ENCODE data around the gene TIAM1. TPM values are rescaled to one million over a fixed set of nuclear protein-coding genes. Genes with fewer than 3 reads are reported as not detected.

Gene TIAM1
- total and polyA plus RNA-seq, 2 of the 8 experiments (the other 6 are each of a cell fraction or from before 2014, with no cell fraction given), result 10.1 to 30.7 TPM

DNA sequence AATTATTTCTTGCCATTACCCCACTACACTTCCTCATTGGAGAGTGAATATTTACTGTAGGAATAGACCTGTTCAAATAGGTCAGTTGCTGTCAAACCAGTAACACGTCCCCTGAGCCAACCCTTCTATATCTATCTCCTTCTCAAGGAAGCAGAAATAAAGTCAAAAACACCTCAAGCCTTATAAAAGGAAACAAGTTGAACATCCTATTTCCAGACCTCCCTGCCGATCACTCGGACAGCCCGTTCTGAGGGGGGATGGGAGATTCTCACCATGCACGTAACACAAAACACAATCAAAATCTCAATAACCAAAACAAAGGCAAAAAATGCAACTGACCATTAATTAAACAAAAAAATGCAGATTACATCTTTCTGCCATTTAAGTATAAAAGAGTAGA lies 184.3 kb downstream of the TIAM1 start (continued):
- TF ChIP-seq, protein P1, sequence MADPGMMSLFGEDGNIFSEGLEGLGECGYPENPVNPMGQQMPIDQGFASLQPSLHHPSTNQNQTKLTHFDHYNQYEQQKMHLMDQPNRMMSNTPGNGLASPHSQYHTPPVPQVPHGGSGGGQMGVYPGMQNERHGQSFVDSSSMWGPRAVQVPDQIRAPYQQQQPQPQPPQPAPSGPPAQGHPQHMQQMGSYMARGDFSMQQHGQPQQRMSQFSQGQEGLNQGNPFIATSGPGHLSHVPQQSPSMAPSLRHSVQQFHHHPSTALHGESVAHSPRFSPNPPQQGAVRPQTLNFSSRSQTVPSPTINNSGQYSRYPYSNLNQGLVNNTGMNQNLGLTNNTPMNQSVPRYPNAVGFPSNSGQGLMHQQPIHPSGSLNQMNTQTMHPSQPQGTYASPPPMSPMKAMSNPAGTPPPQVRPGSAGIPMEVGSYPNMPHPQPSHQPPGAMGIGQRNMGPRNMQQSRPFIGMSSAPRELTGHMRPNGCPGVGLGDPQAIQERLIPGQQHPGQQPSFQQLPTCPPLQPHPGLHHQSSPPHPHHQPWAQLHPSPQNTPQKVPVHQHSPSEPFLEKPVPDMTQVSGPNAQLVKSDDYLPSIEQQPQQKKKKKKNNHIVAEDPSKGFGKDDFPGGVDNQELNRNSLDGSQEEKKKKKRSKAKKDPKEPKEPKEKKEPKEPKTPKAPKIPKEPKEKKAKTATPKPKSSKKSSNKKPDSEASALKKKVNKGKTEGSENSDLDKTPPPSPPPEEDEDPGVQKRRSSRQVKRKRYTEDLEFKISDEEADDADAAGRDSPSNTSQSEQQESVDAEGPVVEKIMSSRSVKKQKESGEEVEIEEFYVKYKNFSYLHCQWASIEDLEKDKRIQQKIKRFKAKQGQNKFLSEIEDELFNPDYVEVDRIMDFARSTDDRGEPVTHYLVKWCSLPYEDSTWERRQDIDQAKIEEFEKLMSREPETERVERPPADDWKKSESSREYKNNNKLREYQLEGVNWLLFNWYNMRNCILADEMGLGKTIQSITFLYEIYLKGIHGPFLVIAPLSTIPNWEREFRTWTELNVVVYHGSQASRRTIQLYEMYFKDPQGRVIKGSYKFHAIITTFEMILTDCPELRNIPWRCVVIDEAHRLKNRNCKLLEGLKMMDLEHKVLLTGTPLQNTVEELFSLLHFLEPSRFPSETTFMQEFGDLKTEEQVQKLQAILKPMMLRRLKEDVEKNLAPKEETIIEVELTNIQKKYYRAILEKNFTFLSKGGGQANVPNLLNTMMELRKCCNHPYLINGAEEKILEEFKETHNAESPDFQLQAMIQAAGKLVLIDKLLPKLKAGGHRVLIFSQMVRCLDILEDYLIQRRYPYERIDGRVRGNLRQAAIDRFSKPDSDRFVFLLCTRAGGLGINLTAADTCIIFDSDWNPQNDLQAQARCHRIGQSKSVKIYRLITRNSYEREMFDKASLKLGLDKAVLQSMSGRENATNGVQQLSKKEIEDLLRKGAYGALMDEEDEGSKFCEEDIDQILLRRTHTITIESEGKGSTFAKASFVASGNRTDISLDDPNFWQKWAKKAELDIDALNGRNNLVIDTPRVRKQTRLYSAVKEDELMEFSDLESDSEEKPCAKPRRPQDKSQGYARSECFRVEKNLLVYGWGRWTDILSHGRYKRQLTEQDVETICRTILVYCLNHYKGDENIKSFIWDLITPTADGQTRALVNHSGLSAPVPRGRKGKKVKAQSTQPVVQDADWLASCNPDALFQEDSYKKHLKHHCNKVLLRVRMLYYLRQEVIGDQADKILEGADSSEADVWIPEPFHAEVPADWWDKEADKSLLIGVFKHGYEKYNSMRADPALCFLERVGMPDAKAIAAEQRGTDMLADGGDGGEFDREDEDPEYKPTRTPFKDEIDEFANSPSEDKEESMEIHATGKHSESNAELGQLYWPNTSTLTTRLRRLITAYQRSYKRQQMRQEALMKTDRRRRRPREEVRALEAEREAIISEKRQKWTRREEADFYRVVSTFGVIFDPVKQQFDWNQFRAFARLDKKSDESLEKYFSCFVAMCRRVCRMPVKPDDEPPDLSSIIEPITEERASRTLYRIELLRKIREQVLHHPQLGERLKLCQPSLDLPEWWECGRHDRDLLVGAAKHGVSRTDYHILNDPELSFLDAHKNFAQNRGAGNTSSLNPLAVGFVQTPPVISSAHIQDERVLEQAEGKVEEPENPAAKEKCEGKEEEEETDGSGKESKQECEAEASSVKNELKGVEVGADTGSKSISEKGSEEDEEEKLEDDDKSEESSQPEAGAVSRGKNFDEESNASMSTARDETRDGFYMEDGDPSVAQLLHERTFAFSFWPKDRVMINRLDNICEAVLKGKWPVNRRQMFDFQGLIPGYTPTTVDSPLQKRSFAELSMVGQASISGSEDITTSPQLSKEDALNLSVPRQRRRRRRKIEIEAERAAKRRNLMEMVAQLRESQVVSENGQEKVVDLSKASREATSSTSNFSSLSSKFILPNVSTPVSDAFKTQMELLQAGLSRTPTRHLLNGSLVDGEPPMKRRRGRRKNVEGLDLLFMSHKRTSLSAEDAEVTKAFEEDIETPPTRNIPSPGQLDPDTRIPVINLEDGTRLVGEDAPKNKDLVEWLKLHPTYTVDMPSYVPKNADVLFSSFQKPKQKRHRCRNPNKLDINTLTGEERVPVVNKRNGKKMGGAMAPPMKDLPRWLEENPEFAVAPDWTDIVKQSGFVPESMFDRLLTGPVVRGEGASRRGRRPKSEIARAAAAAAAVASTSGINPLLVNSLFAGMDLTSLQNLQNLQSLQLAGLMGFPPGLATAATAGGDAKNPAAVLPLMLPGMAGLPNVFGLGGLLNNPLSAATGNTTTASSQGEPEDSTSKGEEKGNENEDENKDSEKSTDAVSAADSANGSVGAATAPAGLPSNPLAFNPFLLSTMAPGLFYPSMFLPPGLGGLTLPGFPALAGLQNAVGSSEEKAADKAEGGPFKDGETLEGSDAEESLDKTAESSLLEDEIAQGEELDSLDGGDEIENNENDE (IDR thresholded peaks at IDR 0.05; ENCODE audit: insufficient replicate concordance, low read length), result no peak
- TF ChIP-seq SIN3A (conservative IDR thresholded peaks at IDR 0.05 in 1 of 2, IDR thresholded peaks at IDR 0.05 in 1 of 2; ENCODE audit: low read depth in 1 of 2, low read length in 2 of 2) (no peak), NRF1 (IDR thresholded peaks at IDR 0.05; ENCODE audit: low read depth, low read length) (no peak), GTF2F1 (IDR thresholded peaks at IDR 0.05; ENCODE audit: borderline replicate concordance, low read depth, low read length) (no peak), TEAD4 (IDR thresholded peaks at IDR 0.05; ENCODE audit: low read depth, low read length) (no peak)
